HepG2 (cell line): ENCODE measurements around the gene PLXND1. TPM values are rescaled to one million over a fixed set of nuclear protein-coding genes. Genes with fewer than 3 reads are reported as not detected.

Experiments used
- CBX5 ChIP-seq: sonication (generic); formaldehyde crosslinking; IDR thresholded peaks from 2 replicates; pipeline ENCODE4 v1.4.0; 2020; ENCODE audit warnings: missing genetic modification reagents, borderline replicate concordance
- DPF2 ChIP-seq: sonication (generic); formaldehyde crosslinking; IDR thresholded peaks from 2 replicates; pipeline ENCODE4 v1.4.0; 2020; ENCODE audit warnings: mild to moderate bottlenecking, low read depth, missing genetic modification reagents, borderline replicate concordance
- GABPB1 ChIP-seq: IDR thresholded peaks from 2 replicates; pipeline ENCODE4 v1.6.1; 2016; ENCODE audit warnings: mild to moderate bottlenecking, missing genetic modification reagents, moderate library complexity, missing compliant biosample characterization
- MATR3 ChIP-seq: sonication (generic); formaldehyde crosslinking; IDR thresholded peaks from 2 replicates; pipeline ENCODE4 v1.4.0; 2020; ENCODE audit warnings: missing genetic modification reagents
- SALL1 ChIP-seq: sonication (generic); formaldehyde crosslinking; IDR thresholded peaks from 2 replicates; pipeline ENCODE4 v1.8.0; 2022; ENCODE audit warnings: mild to moderate bottlenecking, missing genetic modification reagents
- SMARCC2 ChIP-seq: fragments of 450-650 bp; IDR thresholded peaks from 2 replicates; pipeline ENCODE4 v1.6.1; 2017; ENCODE audit warnings: antibody characterized with exemption, mild to moderate bottlenecking
- SMARCE1 ChIP-seq: fragments of 450-650 bp; IDR thresholded peaks from 2 replicates; pipeline ENCODE4 v1.6.1; 2017; ENCODE audit warnings: borderline replicate concordance
- STAG1 ChIP-seq: sonication (generic); formaldehyde crosslinking; IDR thresholded peaks from 2 replicates; pipeline ENCODE4 v1.4.0; 2020; ENCODE audit warnings: missing genetic modification reagents
- STAT5B ChIP-seq: sonication (generic); formaldehyde crosslinking; IDR thresholded peaks from 2 replicates; pipeline ENCODE4 v1.4.0; 2020; ENCODE audit warnings: missing genetic modification reagents
- SUZ12 ChIP-seq: fragments of 150-350 bp; IDR thresholded peaks from 2 replicates; pipeline ENCODE4 v1.6.1; 2014; ENCODE audit warnings: low read depth, low read length
- TEAD3 ChIP-seq: optimal IDR thresholded peaks from 2 replicates; pipeline ENCODE3; 2016; ENCODE audit warnings: borderline replicate concordance
- UBTF ChIP-seq: sonication (generic); formaldehyde crosslinking; IDR thresholded peaks from 2 replicates; pipeline ENCODE4 v1.4.0; 2020; ENCODE audit warnings: mild to moderate bottlenecking, missing genetic modification reagents
- ZFP36L1 ChIP-seq: sonication (generic); formaldehyde crosslinking; IDR thresholded peaks from 2 replicates; pipeline ENCODE4 v1.8.0; 2022; ENCODE audit warnings: mild to moderate bottlenecking, missing genetic modification reagents, moderate library complexity
- ZKSCAN5 ChIP-seq: sonication (generic); formaldehyde crosslinking; IDR thresholded peaks from 2 replicates; pipeline ENCODE4 v1.5.1; 2020; ENCODE audit warnings: mild to moderate bottlenecking, missing genetic modification reagents
- ZNF260 ChIP-seq: sonication (generic); formaldehyde crosslinking; IDR thresholded peaks from 2 replicates; pipeline ENCODE4 v1.4.0; 2020; ENCODE audit warnings: missing genetic modification reagents, low read depth, mild to moderate bottlenecking, borderline replicate concordance
- ZNF264 ChIP-seq: sonication (generic); formaldehyde crosslinking; IDR thresholded peaks from 2 replicates; pipeline ENCODE4 v1.4.0; 2020; ENCODE audit warnings: missing genetic modification reagents
- ZNF687 ChIP-seq: sonication (generic); formaldehyde crosslinking; IDR thresholded peaks from 2 replicates; pipeline ENCODE4 v1.5.1; 2020; ENCODE audit warnings: mild to moderate bottlenecking, missing genetic modification reagents, moderate library complexity
- ZSCAN30 ChIP-seq: sonication (generic); formaldehyde crosslinking; IDR thresholded peaks from 2 replicates; pipeline ENCODE4 v1.5.0; 2020; ENCODE audit warnings: mild to moderate bottlenecking, missing genetic modification reagents
- polyA plus RNA-seq, 8 experiments: library from polyadenylated mRNA; depleted of rRNA in 3 of 8; stranded (reverse) in 7 of 8; unstranded in 1 of 8; fragments of >200 nt; fragmentation: Illumina TruSeq in 4 of 8; extraction: Trizol in 4 of 8; gene quantifications; 2 replicates each; pipeline versions ENCODE4 v1.2.1 to v1.2.3, GENCODE V29; 2011 to 2016; ENCODE audit warnings: low read depth in 4 of 8, missing spikeins in 1 of 8, mixed read lengths in 1 of 8; ENCODE audit not compliant: insufficient read depth in 1 of 8
- total RNA-seq, 5 experiments: library from RNA; depleted of rRNA; stranded (reverse); fragments of >200 nt; fragmentation: Illumina TruSeq; extraction: Trizol; gene quantifications; 2 replicates each; pipeline ENCODE4 v1.2.3, GENCODE V29; 2016; ENCODE audit warnings: low read depth in 1 of 5
- TF ChIP-seq, protein P1 (sequence below): sonication (generic); formaldehyde crosslinking; IDR thresholded peaks from 2 replicates; pipeline ENCODE4 v1.4.0; 2020; ENCODE audit warnings: missing genetic modification reagents, borderline replicate concordance

Gene PLXND1
- total and polyA plus RNA-seq, 2 of the 13 experiments (the other 11 are each of a cell fraction or from before 2014, with no cell fraction given): 15.9 to 42.0 TPM

DNA sequence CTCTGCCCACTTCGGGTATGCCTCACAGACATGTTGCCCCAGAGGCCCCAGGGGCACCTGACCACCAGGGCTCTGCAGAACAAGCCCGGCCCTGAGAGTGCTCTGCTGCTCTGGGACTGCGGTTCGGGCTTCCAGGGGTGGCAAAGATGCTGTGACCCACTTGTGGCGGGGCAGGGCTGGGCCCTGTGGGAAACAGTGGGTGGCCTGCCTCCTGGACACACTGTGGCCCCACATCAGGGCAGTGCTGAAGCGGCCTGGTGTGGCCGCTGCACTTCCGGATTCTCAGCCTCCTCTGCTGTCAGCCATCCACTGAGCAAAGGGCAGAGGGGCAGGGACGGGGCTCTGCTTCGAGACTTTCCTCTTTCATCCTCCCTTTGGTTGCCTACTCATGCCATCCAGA is 26.5 kb upstream of the PLXND1 start (continued):
- peak; percentile 87 for TF ChIP-seq ZNF687 (CRISPR knock-in tag)
- no peak for TF ChIP-seq DPF2 (CRISPR knock-in tag)
- no peak for TF ChIP-seq ZNF260
- TF ChIP-seq MATR3 (CRISPR knock-in tag): no peak
- no peak for TF ChIP-seq ZSCAN30 (CRISPR knock-in tag)
- TF ChIP-seq SUZ12: no peak
- 0 out of 2 replicates have a peak, but pooled peaks have one; percentile 51 for TF ChIP-seq ZNF264 (CRISPR knock-in tag)
- 0 out of 2 replicates have a peak, but pooled peaks have one; percentile 23 for TF ChIP-seq UBTF
- TF ChIP-seq STAG1 (CRISPR knock-in tag): no peak
- no peak for TF ChIP-seq SMARCE1
- peak; percentile 82 for TF ChIP-seq GABPB1 (CRISPR knock-in tag)
- no peak for TF ChIP-seq STAT5B (CRISPR knock-in tag)
- TF ChIP-seq ZKSCAN5 (CRISPR knock-in tag): no peak
- no peak for TF ChIP-seq CBX5 (CRISPR knock-in tag)
- TF ChIP-seq SMARCC2: no peak
- peak; percentile 69 for TF ChIP-seq TEAD3
- no peak for TF ChIP-seq ZFP36L1 (CRISPR knock-in tag)
- TF ChIP-seq, protein P1, sequence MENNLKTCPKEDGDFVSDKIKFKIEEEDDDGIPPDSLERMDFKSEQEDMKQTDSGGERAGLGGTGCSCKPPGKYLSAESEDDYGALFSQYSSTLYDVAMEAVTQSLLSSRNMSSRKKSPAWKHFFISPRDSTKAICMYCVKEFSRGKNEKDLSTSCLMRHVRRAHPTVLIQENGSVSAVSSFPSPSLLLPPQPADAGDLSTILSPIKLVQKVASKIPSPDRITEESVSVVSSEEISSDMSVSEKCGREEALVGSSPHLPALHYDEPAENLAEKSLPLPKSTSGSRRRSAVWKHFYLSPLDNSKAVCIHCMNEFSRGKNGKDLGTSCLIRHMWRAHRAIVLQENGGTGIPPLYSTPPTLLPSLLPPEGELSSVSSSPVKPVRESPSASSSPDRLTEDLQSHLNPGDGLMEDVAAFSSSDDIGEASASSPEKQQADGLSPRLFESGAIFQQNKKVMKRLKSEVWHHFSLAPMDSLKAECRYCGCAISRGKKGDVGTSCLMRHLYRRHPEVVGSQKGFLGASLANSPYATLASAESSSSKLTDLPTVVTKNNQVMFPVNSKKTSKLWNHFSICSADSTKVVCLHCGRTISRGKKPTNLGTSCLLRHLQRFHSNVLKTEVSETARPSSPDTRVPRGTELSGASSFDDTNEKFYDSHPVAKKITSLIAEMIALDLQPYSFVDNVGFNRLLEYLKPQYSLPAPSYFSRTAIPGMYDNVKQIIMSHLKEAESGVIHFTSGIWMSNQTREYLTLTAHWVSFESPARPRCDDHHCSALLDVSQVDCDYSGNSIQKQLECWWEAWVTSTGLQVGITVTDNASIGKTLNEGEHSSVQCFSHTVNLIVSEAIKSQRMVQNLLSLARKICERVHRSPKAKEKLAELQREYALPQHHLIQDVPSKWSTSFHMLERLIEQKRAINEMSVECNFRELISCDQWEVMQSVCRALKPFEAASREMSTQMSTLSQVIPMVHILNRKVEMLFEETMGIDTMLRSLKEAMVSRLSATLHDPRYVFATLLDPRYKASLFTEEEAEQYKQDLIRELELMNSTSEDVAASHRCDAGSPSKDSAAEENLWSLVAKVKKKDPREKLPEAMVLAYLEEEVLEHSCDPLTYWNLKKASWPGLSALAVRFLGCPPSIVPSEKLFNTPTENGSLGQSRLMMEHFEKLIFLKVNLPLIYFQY (CRISPR knock-in tag): no peak
- TF ChIP-seq SALL1 (CRISPR knock-in tag): peak; percentile 49
